Activated CD4-positive, alpha-beta T cell treated with anti-CD3 and anti-CD28 coated beads for 24 hours (primary cell): ENCODE results near the gene INTS15.
"Not testable (repeated sequence)": the region's sequence is repeated elsewhere in the genome, so short reads cannot be mapped to it uniquely, and the experiment has no call there.

ENCODE experiments used
- DNase-seq, 2 donors: peaks; one replicate each; pipeline ENCODE4 v3.0.0-alpha.2; 2020; ENCODE audit warnings: low read depth in 2 of 2

INTS15 gene

DNA sequence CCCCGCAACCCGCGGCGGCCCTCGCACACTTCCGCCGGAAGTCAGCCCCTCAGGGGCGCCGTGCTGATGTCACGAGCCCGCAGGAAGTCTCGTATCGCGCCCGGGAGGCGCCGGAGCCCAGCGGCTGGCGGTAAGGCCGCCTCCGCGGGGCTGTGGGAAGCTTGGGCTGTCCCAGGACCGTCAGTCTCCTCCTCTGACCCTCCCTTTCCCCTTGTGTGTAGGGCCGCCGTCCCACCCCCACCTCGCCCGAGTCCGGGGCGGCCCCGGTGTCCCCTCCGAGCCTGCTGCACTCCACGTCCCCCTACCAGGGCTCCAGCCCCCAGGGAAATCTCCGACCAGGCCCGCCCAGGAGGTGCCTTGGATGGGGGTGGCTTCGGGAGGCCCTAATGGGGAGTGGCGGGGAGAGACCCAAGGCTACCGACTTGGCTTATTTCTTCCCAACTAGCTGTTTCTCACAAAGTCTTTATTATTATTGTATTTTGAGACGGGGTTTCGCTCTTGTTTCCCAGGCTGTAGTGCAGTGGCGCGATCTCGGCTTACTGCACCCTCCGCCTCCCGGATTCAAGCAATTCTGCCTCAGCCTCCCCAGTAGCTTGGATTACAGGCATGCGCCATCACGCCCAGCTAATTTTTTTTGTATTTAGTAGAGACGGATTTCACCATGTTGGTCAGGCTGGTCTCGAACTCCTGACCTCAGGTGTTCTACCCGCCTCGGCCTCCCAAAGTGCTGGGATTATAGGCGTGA, 12.3 kb upstream of the INTS15 start, which contains the start of gene ZDHHC4:
Gene ZDHHC4, plus strand, starts transcription at position 86 of the 745 bp plus-strand sequence. CDS start 3,108 bp downstream, outside the sequence.
- peak; percentile 83 for DNase-seq

DNA sequence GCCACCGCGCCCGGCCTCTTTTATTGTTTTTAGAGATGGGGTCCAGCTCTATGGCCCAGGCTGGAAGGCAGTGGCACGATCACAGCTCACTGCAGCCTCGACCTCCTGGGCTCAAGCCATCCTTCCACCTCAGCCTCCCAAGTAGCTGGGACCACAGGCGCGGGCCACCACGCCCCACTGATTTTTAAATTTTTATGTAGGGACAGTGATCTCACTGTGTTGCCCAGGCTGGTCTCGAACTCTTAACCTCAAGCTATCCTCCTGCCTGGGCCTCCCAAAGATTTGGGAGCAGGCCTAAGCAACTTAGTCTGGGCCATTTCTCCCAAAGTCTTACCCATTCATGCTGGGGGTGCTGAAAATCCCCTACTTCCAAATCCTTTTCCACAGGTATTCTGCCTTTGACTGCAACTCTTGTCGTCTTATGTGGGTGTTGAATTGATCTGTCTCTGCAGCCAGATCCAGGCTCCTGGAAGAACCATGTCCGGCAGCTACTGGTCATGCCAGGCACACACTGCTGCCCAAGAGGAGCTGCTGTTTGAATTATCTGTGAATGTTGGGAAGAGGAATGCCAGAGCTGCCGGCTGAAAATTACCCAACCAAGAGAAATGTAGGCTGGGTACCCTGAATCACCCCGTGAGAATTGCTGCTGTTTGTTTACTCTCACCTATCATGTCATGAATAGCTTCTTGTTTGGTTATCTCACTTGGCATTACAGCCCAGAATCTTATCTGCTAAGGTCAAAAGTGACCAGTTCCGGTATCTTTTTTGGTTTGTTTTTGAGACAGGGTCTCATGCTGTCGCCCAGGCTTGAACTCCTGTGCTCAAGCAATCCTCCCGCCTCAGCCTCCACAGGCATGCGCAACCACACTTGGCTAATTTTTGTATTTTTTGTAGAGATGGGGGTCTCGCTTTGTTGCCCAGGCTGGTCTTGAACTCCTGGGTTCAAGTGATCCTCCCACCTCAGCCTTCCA, 11.4 kb upstream of the INTS15 start:
- no peak for DNase-seq

DNA sequence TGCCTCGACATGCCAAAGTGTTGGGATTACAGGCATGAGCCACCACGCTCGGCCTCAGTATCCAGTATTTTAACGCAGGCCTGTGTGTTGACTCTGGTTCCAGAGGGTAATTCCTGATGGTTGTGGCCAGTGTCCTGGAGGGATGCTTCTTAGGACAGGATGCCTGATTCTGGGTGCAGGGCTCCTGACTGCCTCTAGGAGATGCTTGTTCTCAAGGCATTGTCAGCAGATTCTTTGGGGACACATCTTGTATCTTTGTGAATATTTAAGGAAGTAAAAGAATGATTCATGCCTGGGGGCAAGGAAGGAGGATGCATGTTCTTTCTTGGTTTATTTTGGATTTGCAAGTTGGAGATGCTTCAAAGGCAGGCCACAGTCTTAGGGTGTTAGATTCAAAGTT, 10.4 kb upstream of the INTS15 start:
- no peak for DNase-seq

DNA sequence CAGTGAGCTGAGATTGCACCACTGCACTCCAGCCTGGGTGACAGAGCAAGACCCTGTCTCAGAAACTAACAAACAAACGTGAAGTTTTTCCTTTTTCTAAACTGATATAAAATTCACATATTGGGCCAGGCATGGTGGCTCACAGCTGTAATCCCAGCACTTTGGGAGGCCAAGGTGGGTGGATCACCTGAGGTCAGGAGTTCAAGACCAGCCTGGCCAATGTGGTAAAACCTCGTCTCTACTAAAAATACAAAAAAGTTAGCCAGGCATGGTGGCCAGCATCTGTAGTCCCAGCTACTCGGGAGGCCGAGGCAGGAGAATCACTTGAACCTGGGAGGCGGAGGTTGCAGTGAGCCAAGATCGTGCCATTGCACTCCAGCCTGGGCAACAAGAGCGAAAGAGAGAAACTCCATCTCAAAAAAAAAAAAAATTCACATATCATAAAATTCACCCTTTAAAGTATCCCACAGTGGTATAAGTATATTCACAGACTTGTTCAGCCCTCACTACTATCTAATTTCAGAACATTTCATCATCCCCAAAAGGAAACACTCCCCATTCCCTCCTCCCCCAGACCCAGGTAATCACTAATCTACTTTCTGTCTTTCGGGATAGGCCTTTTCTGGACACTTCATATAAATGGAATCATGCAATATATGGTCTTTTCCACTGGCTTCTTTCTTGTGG, 3.9 kb upstream of the INTS15 start:
- not testable (repeated sequence) for DNase-seq

DNA sequence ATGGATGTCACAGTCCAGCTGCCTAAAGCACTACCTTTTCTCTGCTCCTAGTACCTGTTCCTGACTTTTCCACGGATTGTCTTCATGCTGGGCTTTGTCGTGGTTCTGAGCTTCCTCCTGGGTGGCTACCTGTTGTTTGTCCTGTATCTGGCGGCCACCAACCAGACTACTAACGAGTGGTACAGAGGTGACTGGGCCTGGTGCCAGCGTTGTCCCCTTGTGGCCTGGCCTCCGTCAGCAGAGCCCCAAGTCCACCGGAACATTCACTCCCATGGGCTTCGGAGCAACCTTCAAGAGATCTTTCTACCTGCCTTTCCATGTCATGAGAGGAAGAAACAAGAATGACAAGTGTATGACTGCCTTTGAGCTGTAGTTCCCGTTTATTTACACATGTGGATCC, 1.3 kb upstream of the INTS15 start:
- no peak for DNase-seq

DNA sequence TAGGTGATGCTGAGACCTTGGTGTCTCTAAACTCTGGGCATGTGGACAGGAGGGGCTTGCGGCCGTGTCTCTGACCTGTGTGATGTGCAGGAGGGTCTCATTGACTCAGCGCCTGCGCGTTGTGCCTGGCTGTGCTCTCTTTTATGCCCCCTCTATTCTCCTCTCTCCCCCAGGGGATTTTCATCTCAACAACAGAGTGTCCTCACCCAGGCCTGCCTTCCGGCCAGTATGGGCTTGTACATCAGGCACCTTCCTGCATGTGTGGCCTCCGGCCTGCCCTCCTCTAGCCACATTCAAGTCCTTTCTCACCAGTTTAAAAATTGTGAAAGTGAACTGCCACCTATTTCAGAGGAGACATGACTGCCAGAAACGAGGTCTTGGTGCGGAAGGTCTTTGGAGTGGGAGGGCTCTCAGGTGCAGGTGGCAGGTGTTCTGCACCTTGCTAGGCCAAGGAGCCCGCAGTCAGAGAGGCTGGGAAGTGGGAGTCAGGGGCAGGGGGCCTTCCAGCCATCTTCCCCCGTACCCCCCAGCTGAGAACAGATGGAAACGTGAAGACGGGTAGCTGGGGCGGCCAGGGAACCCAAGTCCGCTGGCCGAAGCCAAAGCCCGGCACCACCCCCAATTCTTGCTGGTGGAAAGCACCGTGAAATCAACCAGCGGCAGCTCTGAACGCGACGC, 531 bp upstream of the INTS15 start:
- no peak for DNase-seq

DNA sequence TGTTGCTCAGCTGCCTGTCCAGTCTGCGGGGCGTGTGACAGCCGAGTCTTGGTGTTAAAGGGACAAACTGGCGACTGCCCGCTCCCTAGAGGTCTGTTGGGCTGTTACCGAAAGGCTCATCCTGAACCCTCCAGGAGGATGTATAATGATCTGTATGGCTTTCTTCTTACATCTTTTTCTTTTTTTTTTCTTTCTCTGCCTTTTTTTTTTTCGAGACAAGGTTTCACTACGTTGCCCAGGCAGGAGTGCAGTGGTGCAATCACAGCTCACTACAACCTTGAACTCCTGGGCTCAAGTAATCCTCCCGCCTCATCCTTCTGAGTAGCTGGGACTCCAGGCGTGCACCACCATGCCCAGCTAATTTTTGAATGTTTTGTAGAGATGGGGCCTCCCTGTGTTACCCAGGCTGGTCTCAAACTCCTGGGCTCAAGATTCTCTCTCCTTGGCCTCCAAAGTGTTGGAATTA, 857 bp downstream of the INTS15 start:
- no peak for DNase-seq

DNA sequence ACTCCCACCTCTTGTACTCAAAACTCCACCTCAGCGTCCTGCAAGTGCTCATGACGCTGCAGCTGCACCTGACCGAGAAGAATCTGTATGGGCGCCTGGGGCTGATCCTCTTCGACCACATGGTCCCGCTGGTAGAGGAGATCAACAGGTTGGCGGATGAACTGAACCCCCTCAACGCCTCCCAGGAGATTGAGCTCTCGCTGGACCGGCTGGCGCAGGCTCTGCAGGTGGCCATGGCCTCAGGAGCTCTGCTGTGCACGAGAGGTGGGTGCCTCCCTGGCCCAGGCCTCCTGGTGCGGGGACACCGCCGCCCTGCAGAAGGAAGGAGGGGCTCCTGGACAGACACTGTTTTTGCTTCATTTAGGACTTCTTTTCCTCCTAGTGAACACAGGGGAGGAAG, 10.3 kb downstream of the INTS15 start:
- DNase-seq: no peak

DNA sequence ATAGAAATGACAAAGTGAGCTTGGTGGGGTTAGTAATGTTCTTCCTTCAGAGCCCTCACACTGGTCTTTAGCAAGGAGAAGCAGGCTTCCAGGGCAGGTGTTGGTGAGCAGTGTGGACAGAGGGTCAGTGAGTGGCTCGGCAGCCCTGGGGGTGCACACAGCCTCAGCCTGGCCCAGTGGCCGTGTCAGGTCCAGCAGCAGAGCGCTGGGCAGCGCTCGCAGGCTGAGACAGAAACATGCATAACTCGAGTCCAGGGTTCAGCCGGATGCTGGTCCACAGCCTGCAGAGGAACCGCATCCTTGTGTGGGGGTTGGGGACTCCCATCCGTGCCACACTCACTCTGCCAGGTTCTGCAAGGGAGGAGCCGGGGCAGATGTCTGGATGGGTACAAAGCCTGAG, 14.6 kb downstream of the INTS15 start:
- DNase-seq: no peak

DNA sequence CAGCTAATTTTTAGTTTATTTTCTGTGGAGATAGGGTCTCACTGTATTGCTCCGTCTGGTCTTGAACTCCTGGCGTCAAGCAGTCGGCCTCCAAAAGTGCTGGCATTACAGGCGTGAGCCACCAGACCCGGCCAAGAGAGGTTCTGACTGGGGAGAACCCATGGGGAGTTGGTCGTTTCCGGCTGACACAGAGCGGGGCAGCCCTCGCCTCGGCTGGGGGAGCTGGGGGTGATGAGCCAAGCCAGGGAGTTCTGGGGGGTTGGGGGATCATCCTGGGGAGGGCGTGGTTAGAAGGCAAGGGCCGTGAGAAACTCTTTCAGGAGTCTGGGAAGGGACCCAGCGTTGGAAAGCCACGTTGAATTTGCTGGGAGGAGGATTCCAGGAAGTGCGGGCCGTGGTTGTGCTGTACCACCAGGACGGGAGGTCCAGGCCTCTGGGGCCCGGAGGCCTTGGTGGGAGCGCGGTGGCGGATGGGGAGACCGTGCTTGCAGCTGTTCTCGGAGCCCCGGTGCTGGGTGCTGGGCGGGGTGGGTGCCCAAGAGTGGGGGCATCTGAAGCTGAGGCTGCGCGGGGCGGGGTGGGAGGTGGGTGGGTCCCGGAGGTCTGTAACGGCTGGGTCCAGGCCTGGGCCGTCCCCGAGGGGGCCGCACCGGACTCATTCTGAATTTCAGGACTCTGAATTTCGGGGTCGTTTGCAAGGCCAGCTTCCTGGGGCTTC, 17.2 kb downstream of the INTS15 start:
- no peak for DNase-seq

DNA sequence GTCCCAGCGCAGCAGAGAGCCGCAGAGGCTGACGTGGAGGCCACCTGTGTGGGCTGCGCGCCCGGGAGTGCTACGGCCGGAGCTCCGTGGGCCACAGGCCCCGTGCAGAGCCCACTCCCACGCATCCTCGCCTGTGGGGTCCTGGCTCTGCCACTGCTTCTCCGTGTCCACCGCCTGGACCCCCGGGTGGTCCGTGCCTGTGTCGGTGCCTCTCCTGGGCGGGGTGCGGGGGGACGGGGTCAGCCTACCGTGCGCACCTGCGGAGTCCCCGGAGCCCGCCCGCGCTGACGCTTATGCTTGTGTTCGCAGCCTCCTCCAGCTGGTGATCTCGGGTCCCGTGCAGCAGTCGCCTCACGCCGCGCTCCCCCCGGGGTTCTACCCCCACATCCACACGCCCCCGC, 17.8 kb downstream of the INTS15 start:
- DNase-seq: no peak

DNA sequence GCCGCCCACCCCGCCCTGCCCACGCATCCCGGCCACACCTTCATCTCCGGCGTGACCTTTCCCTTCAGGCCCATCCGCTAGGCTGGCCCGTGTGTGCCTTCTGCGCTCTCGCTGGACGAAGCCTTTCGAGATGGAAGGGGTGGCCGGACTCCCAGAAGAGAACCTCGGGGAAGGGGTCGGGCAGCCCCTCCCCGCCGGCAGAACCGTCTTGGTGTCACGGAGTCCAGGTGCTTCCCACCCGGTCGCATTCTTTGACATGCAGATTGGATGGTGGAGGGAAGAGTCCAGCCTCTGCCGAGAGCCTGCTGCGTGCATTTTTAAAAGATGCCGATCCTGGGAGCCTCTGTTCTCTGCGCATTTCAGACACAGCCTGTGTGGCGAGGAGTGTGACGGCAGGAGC, 18.3 kb downstream of the INTS15 start:
- DNase-seq: no peak

DNA sequence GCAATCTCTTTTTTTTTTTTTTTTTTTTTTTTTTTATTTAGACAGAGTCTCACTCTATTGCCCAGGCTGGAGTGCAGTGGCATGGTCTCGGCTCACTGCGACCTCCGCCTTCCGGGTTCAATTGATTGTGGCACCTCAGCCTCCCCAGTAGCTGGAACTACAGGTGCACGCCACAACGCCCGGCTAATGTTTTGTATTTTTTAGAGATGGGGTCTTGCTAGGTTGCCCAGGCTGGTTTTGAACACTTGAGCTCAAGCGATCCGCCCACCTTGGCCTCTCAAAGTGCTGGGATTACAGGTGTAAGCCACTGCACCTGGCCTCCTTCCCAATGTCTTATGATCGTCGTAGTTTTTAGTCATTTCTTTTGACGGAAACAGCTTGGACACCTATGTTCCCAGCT, 19.0 kb downstream of the INTS15 start:
- DNase-seq: no peak

DNA sequence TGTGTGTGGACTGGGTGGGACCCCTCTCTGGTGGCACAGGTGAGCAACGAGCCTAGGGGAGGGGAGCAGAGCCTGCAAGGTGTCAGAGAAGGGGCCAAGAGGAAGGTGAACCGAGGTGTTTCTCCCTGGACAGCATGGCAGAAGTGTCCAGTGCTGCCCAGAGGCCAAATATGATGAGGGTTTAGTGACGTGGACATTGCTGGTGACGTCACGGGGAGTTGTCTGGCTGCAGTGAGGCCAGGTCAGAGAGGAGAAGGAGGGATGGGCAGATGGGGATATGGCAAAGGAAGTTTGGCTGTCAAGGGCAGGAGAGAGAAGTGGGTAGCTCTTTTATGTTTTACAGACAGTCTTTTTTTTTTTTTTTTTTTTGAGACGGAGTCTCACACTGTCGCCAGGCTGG, 23.0 kb downstream of the INTS15 start:
- DNase-seq: no peak

DNA sequence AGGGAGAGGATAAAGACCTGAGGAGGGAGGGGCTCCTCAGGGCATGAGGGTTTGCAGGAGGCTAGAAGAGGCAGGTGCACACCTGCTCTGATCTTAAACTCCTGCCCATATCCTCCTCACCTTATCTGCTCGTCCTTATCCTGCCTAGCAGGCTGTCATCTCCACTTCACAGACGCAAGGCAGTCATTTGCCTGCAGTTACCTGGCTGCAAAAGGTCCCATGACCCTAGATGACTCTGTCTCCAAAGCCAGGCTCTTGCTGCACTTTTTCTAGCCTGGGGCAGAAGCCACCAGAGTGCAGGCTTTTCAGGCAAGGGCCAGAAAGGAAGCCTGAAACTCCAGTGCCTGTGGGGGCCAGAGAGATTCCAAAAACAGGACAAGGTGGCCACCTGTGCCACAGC, 23.9 kb downstream of the INTS15 start:
- no peak for DNase-seq

DNA sequence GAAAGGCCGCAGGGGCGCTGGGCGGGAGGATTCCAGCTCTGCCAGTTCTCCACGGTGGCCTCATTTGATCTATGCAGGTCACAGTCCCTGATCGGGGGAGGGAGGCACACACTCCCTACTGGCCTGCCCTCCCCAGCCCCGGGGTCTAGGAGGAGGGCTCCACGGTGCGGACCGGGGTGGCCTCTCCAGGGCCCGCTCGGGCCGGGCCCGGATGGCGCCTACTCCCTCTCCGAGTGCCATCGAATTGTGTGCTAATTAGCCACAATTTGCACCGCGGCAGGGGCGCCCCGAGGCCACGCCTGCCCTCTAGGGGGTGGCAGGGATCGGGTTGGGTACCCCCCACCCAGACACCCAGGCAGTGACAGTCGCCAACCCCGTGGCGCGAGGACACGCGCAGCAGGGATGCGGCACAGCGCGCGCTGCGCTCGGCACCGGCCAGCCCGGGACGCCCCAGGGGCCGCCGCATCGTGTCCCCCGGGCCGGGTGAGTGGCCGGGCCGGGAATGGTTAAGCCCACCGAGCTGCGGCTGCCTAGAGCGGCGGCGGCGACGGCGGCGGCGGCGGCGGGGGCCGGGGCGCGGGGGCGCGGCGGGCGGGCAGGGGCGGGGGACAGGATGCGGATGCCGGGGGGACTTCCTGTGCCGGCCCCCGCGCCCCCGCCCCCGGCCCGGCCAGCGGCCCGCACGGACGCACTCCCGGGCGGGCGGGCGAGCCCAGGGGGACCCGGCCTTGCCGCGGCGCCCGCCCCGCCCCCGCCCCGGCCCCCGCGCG, 25.3 kb downstream of the INTS15 start, which contains the start of gene ZNF853:
Gene ZNF853, plus strand, starts transcription at position 658 of the 770 bp plus-strand sequence. CDS start 565 bp downstream, outside the sequence.
- no peak for DNase-seq

DNA sequence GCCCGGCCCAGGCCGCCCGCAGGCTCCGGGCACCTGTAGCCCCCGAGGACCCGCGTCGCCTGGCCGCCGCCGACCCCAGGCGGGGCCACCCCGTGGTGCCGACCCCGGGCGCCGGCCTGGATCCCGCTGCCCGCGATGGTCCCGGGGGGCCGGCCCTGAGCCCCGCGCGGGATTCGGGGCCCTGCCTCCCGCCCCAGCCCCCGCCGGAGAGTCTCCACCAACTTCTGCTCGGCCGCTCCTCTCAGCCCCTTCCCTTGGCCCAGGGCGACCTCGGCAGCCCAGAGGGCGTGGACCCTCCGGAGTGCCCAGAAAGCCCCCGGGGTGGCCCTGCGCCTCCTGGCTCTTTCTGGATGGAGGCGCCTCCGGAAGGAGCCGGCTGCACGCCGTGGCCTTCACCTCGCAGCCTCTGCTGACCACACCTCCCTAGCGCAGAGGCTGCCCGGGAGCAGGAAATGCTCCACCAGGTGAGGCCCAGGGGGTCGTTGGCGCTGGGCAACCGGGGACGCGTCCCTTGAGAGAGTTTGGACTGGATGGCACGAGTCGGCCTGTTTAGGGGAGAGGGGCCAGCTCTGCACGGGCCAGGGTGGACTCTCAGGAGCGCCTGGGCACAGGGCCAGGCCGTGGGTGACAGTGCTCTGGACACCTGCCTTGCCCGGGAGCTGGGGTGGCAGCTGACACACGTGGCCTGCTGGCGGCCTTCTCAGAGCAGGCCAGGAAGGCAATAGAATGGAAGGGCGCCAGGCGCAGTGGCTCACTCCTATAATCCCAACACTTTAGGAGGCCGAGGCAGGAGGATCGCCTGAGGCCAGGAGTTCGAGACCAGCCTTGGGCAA, 26.1 kb downstream of the INTS15 start:
- no peak for DNase-seq

DNA sequence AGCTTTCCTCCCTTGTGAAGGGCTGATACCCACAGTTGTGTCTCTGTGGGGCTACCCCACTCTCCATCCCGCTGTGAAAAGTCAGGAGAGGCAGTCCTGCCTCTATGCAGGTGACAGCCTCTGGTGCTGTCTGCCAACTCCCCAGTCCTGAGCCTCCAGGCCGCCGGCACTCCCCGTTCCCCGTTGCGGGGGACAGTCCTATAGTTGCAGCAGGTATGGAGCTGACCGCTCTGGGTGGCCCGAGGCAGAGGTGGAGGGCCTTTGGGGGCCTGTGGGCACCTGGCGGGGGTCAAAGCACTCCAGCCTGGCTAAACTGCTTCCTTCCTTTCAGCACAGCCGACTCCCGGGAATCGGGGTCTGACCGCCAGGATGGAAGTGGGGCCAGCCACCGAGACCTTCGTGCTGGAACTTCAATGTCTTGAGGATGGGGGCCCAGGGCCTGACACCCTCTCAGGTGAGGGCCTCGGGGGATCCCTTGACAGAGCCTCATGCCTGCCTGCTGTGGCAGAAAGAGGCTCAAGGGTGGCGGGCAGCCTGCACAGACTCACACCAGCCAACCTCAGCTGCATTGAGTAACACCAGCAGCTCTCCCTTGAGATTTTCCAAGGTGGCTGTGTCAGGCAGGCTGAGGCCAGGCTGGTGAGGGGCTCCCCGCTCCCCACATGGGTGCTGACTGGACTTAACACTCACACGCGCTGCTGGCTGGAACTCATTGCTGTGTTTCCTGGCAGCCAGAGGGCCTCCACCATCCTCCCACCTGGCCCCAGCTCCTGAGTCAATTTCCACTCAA, 27.2 kb downstream of the INTS15 start:
- DNase-seq: no peak
